ENCODE measurements around the gene BMPR1A. TPM values are rescaled to one million over a fixed set of nuclear protein-coding genes. Genes with fewer than 3 reads are reported as not detected.

Gene BMPR1A
- total and polyA plus RNA-seq, 10 of the 15 experiments (the other 5 are each of a cell fraction or from before 2014, with no cell fraction given), result 2.3 to 22.7 (median 13.1) TPM

- TF ChIP-seq ZNF592 (IDR thresholded peaks at IDR 0.05) (no peak), CHD4 (IDR thresholded peaks at IDR 0.05) (no peak), ETV6 (conservative IDR thresholded peaks at IDR 0.05 in 1 of 2, IDR thresholded peaks at IDR 0.05 in 1 of 2; ENCODE audit: borderline replicate concordance in 1 of 2, low read depth in 1 of 2) (peak in 1 of 2 experiments; percentile 98; a peak in 2 of 4 replicates), CBFB (IDR thresholded peaks at IDR 0.05; ENCODE audit: low read depth) (0 out of 2 replicates have a peak, but pooled peaks have one; percentile 18), RELA (IDR thresholded peaks at IDR 0.05; ENCODE audit: borderline replicate concordance, partially characterized antibody) (no peak), BRCA1 (IDR thresholded peaks at IDR 0.05; ENCODE audit: low read depth, low read length) (no peak), KAT2A (conservative IDR thresholded peaks at IDR 0.05; ENCODE audit: control insufficient read depth, low read depth, low read length) (no peak), RAD51 (IDR thresholded peaks at IDR 0.05) (no peak), ATF3 (IDR thresholded peaks at IDR 0.05; ENCODE audit: borderline replicate concordance, extremely low read depth, low read depth, low read length) (no peak), FOXK2 (IDR thresholded peaks at IDR 0.05) (no peak), SREBF1 (IDR thresholded peaks at IDR 0.05; ENCODE audit: low read length) (no peak), ZNF217 (IDR thresholded peaks at IDR 0.05) (peak; percentile 78; the same call in 1 of the 2 replicates), CUX1 (IDR thresholded peaks at IDR 0.05; ENCODE audit: insufficient replicate concordance, low read depth, low read length) (no peak), BCL3 (IDR thresholded peaks at IDR 0.05; ENCODE audit: borderline replicate concordance, insufficient read depth, low read depth, low read length, poor library complexity, severe bottlenecking) (peak; percentile 19), MYB (IDR thresholded peaks at IDR 0.05; ENCODE audit: borderline replicate concordance, low read depth, low read length) (no peak), TARDBP (IDR thresholded peaks at IDR 0.05; ENCODE audit: borderline replicate concordance) (no peak), YY1 (IDR thresholded peaks at IDR 0.05; ENCODE audit: low read depth, low read length) (no peak), NBN (IDR thresholded peaks at IDR 0.05) (peak; percentile 46; the same call in 1 of the 2 replicates), POLR2AphosphoS2 (IDR thresholded peaks at IDR 0.05; ENCODE audit: low read depth, low read length) (no peak)
Measured at GRCh38 chr10:86888585-86889381, 132.4 kb downstream of the BMPR1A start (continued).

All from GM12878 (cell line).